G401.6 (cell line): ENCODE measurements around the gene CMTM2.
"Not testable (repeated sequence)": the region's sequence is repeated elsewhere in the genome, so short reads cannot be mapped to it uniquely, and the experiment has no call there.

Experiments
- FAIRE-seq: peaks from 2 replicates; lab custom pipeline; 2012; peaks lifted over from hg19 to GRCh38; lab: Jason Lieb, UNC

Gene CMTM2

GRCh38 chr16:66608241-66609138 lies 29.2 kb downstream of the CMTM2 start:
- FAIRE-seq, result peak; percentile 89

GRCh38 chr16:66609139-66609510 lies 29.9 kb downstream of the CMTM2 start:
- FAIRE-seq, result no peak

- no peak for FAIRE-seq
Observed at GRCh38 chr16:66610111-66610820, 31.0 kb downstream of the CMTM2 start.

- FAIRE-seq, result not testable (repeated sequence)
Observed at GRCh38 chr16:66611911-66612310, 32.6 kb downstream of the CMTM2 start.

- no peak for FAIRE-seq
Observed at GRCh38 chr16:66612422-66612821, 33.2 kb downstream of the CMTM2 start.

- FAIRE-seq, result no peak
Observed at GRCh38 chr16:66614161-66614802, 35.0 kb downstream of the CMTM2 start.

GRCh38 chr16:66616169-66616568 lies 36.9 kb downstream of the CMTM2 start:
- no peak for FAIRE-seq

- no peak for FAIRE-seq
Observed at GRCh38 chr16:66616592-66616991, 37.3 kb downstream of the CMTM2 start.

GRCh38 chr16:66617010-66617434 lies 37.8 kb downstream of the CMTM2 start:
- FAIRE-seq, result no peak

- no peak for FAIRE-seq
Observed at GRCh38 chr16:66617728-66618127, 38.5 kb downstream of the CMTM2 start.

- no peak for FAIRE-seq
Observed at GRCh38 chr16:66618588-66619375, 39.5 kb downstream of the CMTM2 start.

GRCh38 chr16:66619534-66620428 lies 40.5 kb downstream of the CMTM2 start:
- FAIRE-seq, result no peak

GRCh38 chr16:66620429-66620795 lies 41.1 kb downstream of the CMTM2 start:
- FAIRE-seq, result no peak

- FAIRE-seq, result no peak
Observed at GRCh38 chr16:66621973-66622372, 42.7 kb downstream of the CMTM2 start.

GRCh38 chr16:66622863-66623262 lies 43.6 kb downstream of the CMTM2 start:
- no peak for FAIRE-seq

- no peak for FAIRE-seq
Observed at GRCh38 chr16:66623755-66624154, 44.5 kb downstream of the CMTM2 start.

GRCh38 chr16:66627611-66628378 lies 48.5 kb downstream of the CMTM2 start:
- not testable (repeated sequence) for FAIRE-seq

GRCh38 chr16:66629856-66630255 lies 50.6 kb downstream of the CMTM2 start:
- no peak for FAIRE-seq

- not testable (repeated sequence) for FAIRE-seq
Observed at GRCh38 chr16:66630561-66631260, 51.4 kb downstream of the CMTM2 start.

- FAIRE-seq, result not testable (repeated sequence)
Observed at GRCh38 chr16:66631558-66631957, 52.3 kb downstream of the CMTM2 start.
